Astrocyte of the cerebellum (primary cell): Measurements from ENCODE around the gene RBM18.

Experiments used
- DNase-seq: peaks from one replicate; pipeline ENCODE4 v3.0.0-alpha.2; 2011; ENCODE audit warnings: low read depth
- H3K4me3 ChIP-seq: 2 replicates; pipeline ENCODE4 v1.5.1; 2011; ENCODE audit warnings: mild to moderate bottlenecking, low read depth, low read length, moderate library complexity
- CTCF ChIP-seq: IDR thresholded peaks from 2 replicates; pipeline ENCODE4 v1.5.1; 2012; ENCODE audit warnings: low read length, low read depth, moderate library complexity, mild to moderate bottlenecking; ENCODE audit errors: missing control alignments
- in situ Hi-C: cut with HindIII; loops from 2 replicates; pipeline ENCODE4 v1.10.0; 2017; ENCODE audit warnings: low sequenced_read_pairs

The RBM18 gene

GRCh38 chr9:122219856-122220672 is 44.6 kb downstream of the RBM18 start:
- no peak for TF ChIP-seq CTCF
- H3K4me3 ChIP-seq: no peak overlapping the region
- in situ Hi-C loops: no loop called here
- DNase-seq: no peak

GRCh38 chr9:122218935-122219855 is 45.4 kb downstream of the RBM18 start:
- no peak overlapping the region for H3K4me3 ChIP-seq
- TF ChIP-seq CTCF: no peak
- in situ Hi-C loops: no loop called here
- no peak for DNase-seq

GRCh38 chr9:122218071-122218934 is 46.3 kb downstream of the RBM18 start:
- H3K4me3 ChIP-seq: no peak overlapping the region

GRCh38 chr9:122217640-122218039 is 47.0 kb downstream of the RBM18 start:
- in situ Hi-C loops: no loop called here
- no peak for DNase-seq
- no peak for TF ChIP-seq CTCF
- H3K4me3 ChIP-seq: no peak overlapping the region

More at GRCh38 chr9:122218071-122218934, 46.3 kb downstream of the RBM18 start:
- no peak for DNase-seq
- in situ Hi-C loops: no loop called here
- TF ChIP-seq CTCF: no peak

GRCh38 chr9:122216798-122217418 is 47.7 kb downstream of the RBM18 start:
- DNase-seq: no peak
- no peak overlapping the region for H3K4me3 ChIP-seq

More at GRCh38 chr9:122216798-122217418, 47.7 kb downstream of the RBM18 start:
- in situ Hi-C loops: no loop called here
- TF ChIP-seq CTCF: no peak
